Measurements from ENCODE around the gene INTS12. TPM values are rescaled to one million over a fixed set of nuclear protein-coding genes. Genes with fewer than 3 reads are reported as not detected.
A peak's percentile ranks its signal among the peaks of the same experiment; 100 is the strongest.
"Not testable (repeated sequence)": the region's sequence is repeated elsewhere in the genome, so short reads cannot be mapped to it uniquely, and the experiment has no call there.

INTS12 gene
- polyA plus RNA-seq (ENCODE audit: insufficient read length in 4 of 4): 10 to 100 TPM; 27.2 to 36.0 (median 30.6) TPM

GRCh38 chr4:105708181-105709080 lies at the start of gene INTS12, which contains the start of gene GSTCD:
Gene INTS12, minus strand, starts transcription at chr4:105708689. Its CDS starts 8,684 bp downstream, at chr4:105700005.
Gene GSTCD, plus strand, starts transcription at chr4:105708784. Its CDS starts 8,830 bp downstream, at chr4:105717614.
- DNase-seq (ENCODE audit: low read depth in 4 of 4, low spot score in 2 of 4): peak; percentile 84 to 93 (median 90)

GRCh38 chr4:105755375-105755774 lies 46.9 kb upstream of the INTS12 start:
- no peak for DNase-seq (ENCODE audit: low read depth in 4 of 4, low spot score in 2 of 4)

- DNase-seq (ENCODE audit: low read depth in 4 of 4, low spot score in 2 of 4): no peak
These were observed 44.9 kb upstream of the INTS12 start for GRCh38 chr4:105753361-105753760.

- no peak for DNase-seq (ENCODE audit: low read depth in 4 of 4, low spot score in 2 of 4)
These were observed 43.3 kb upstream of the INTS12 start for GRCh38 chr4:105751718-105752299.

GRCh38 chr4:105748222-105748621 lies 39.7 kb upstream of the INTS12 start:
- no peak for DNase-seq (ENCODE audit: low read depth in 4 of 4, low spot score in 2 of 4)

- DNase-seq (ENCODE audit: low read depth in 4 of 4, low spot score in 2 of 4): no peak
These were observed 33.1 kb upstream of the INTS12 start for GRCh38 chr4:105741548-105741947.

GRCh38 chr4:105735217-105735616 lies 26.7 kb upstream of the INTS12 start:
- not testable (repeated sequence) for DNase-seq (ENCODE audit: low read depth in 4 of 4, low spot score in 2 of 4)

- DNase-seq (ENCODE audit: low read depth in 4 of 4, low spot score in 2 of 4): not testable (repeated sequence)
These were observed 21.4 kb upstream of the INTS12 start for GRCh38 chr4:105729895-105730294.

GRCh38 chr4:105725623-105726022 lies 17.1 kb upstream of the INTS12 start:
- no peak for DNase-seq (ENCODE audit: low read depth in 4 of 4, low spot score in 2 of 4)

GRCh38 chr4:105719204-105719603 lies 10.7 kb upstream of the INTS12 start:
- no peak for DNase-seq (ENCODE audit: low read depth in 4 of 4, low spot score in 2 of 4)

- DNase-seq (ENCODE audit: low read depth in 4 of 4, low spot score in 2 of 4): no peak
These were observed 7.3 kb upstream of the INTS12 start for GRCh38 chr4:105715692-105716278.

- no peak for DNase-seq (ENCODE audit: low read depth in 4 of 4, low spot score in 2 of 4)
These were observed 6.4 kb upstream of the INTS12 start for GRCh38 chr4:105714932-105715331.

- DNase-seq (ENCODE audit: low read depth in 4 of 4, low spot score in 2 of 4): no peak
These were observed 5.6 kb upstream of the INTS12 start for GRCh38 chr4:105714071-105714521.

- no peak for DNase-seq (ENCODE audit: low read depth in 4 of 4, low spot score in 2 of 4)
These were observed 4.3 kb upstream of the INTS12 start for GRCh38 chr4:105712766-105713165.

- DNase-seq (ENCODE audit: low read depth in 4 of 4, low spot score in 2 of 4): no peak
These were observed 2.2 kb upstream of the INTS12 start for GRCh38 chr4:105710678-105711077.

- no peak for DNase-seq (ENCODE audit: low read depth in 4 of 4, low spot score in 2 of 4)
These were observed 1.6 kb upstream of the INTS12 start for GRCh38 chr4:105710012-105710600.

- DNase-seq (ENCODE audit: low read depth in 4 of 4, low spot score in 2 of 4): peak in 2 of 4 donors; percentile 34 to 46
These were observed 577 bp upstream of the INTS12 start for GRCh38 chr4:105709081-105709450.

GRCh38 chr4:105707782-105708180 lies 708 bp downstream of the INTS12 start:
- no peak for DNase-seq (ENCODE audit: low read depth in 4 of 4, low spot score in 2 of 4)

- no peak for DNase-seq (ENCODE audit: low read depth in 4 of 4, low spot score in 2 of 4)
These were observed 9.9 kb downstream of the INTS12 start for GRCh38 chr4:105698607-105699006.

GRCh38 chr4:105695832-105696231 lies 12.7 kb downstream of the INTS12 start:
- not testable (repeated sequence) for DNase-seq (ENCODE audit: low read depth in 4 of 4, low spot score in 2 of 4)

GRCh38 chr4:105694812-105695211 lies 13.7 kb downstream of the INTS12 start:
- not testable (repeated sequence) for DNase-seq (ENCODE audit: low read depth in 4 of 4, low spot score in 2 of 4)

All from left renal cortex interstitium (tissue), 4 donors.